Panc1 (cell line): ENCODE results near the gene KRTAP10-4. TPM values are rescaled to one million over a fixed set of nuclear protein-coding genes. Genes with fewer than 3 reads are reported as not detected.
"Not testable (repeated sequence)": the region's sequence is repeated elsewhere in the genome, so short reads cannot be mapped to it uniquely, and the experiment has no call there.

Experiments used
- ATAC-seq: fragments of 200-7000 bp; cut with Tn5 transposase; 2 replicates; pipeline ENCODE4 v1.9.1; 2020; ENCODE audit warnings: mild to moderate bottlenecking, moderate library complexity
- BruUV-seq: library from RNA; stranded (reverse); fragments of 400-500 nt; replicated peaks from 2 replicates; lab custom pipeline; 2021; lab: Mats Ljungman, UMichigan
- CTCF ChIA-PET: fragments of 300-600 bp; sonication (Branson Sonifier 250); formaldehyde crosslinking; loops from one replicate; lab custom pipeline; 2022; ENCODE audit warnings: antibody characterized with exemption; lab: Charles Lee
- POLR2A ChIA-PET: fragments of 300-600 bp; sonication (Branson Sonifier 250); formaldehyde crosslinking; loops from one replicate; lab custom pipeline; 2022; ENCODE audit warnings: antibody characterized with exemption; lab: Charles Lee
- DNase-seq: peaks from one replicate; pipeline ENCODE4 v3.0.0-alpha.2; 2010; ENCODE audit warnings: low read depth, low spot score
- H3K27ac ChIP-seq: 2 replicates; pipeline ENCODE4 v1.5.1; 2011; ENCODE audit warnings: mild to moderate bottlenecking, low read length, inconsistent platforms
- H3K27me3 ChIP-seq: fragments of 200-500 bp; sonication (Bioruptor generic); 2 replicates; pipeline ENCODE4 v1.6.0; 2014; ENCODE audit warnings: low read length, inconsistent platforms; ENCODE audit not compliant: control insufficient read depth, insufficient read depth
- H3K36me3 ChIP-seq: fragments of 200-500 bp; sonication (Bioruptor generic); 2 replicates; pipeline ENCODE4 v1.5.1; 2014; ENCODE audit warnings: inconsistent platforms, mild to moderate bottlenecking, low read length, moderate library complexity; ENCODE audit not compliant: control insufficient read depth, insufficient read depth
- H3K4me1 ChIP-seq: 2 replicates; pipeline ENCODE4 v1.5.1; 2011; ENCODE audit warnings: inconsistent platforms, mild to moderate bottlenecking, low read length, moderate library complexity; ENCODE audit not compliant: control insufficient read depth, insufficient read depth
- H3K4me3 ChIP-seq, 2 experiments: 2 replicates each; pipeline ENCODE4 v1.5.1; 2011 to 2012; ENCODE audit warnings: low read depth in 2 of 2, low read length in 2 of 2, mild to moderate bottlenecking in 2 of 2, inconsistent platforms in 1 of 2, moderate library complexity in 1 of 2
- H3K9me3 ChIP-seq: fragments of 200-500 bp; sonication (Bioruptor generic); 2 replicates; pipeline ENCODE4 v1.5.1; 2014; ENCODE audit warnings: low read depth, mild to moderate bottlenecking, inconsistent platforms, low read length, moderate library complexity; ENCODE audit not compliant: control insufficient read depth, insufficient read depth
- POLR2AphosphoS5 ChIP-seq: IDR thresholded peaks from 2 replicates; pipeline ENCODE4 v1.6.1; 2012; ENCODE audit warnings: mild to moderate bottlenecking, low read depth, low read length, moderate library complexity
- REST ChIP-seq, 2 experiments: IDR thresholded peaks; 2 replicates each; pipeline ENCODE4 v1.6.1; 2011 to 2012; ENCODE audit warnings: low read depth in 2 of 2, control low read depth in 1 of 2, low read length in 1 of 2, mild to moderate bottlenecking in 1 of 2, moderate library complexity in 1 of 2; ENCODE audit not compliant: insufficient read depth in 1 of 2
- SIN3A ChIP-seq: IDR thresholded peaks from 2 replicates; pipeline ENCODE4 v1.6.1; 2012; ENCODE audit warnings: low read depth, mild to moderate bottlenecking, low read length, moderate library complexity, borderline replicate concordance; ENCODE audit not compliant: insufficient read depth
- TCF7L2 ChIP-seq: IDR thresholded peaks from 2 replicates; pipeline ENCODE4 v1.6.1; 2011; ENCODE audit warnings: mild to moderate bottlenecking, low read depth, low read length, inconsistent platforms
- in situ Hi-C: cut with HindIII; loops from 2 replicates; pipeline ENCODE4 v1.10.0; 2016; ENCODE audit warnings: low sequenced_read_pairs, low pct_unique_long_range_greater_than_20kb
- intact Hi-C: fragments of 100-400 bp; cut with micrococcal nuclease; formaldehyde crosslinking; loops from one replicate; pipeline ENCODE4 v1.10.0; 2022; ENCODE audit not compliant: unreplicated experiment
- total RNA-seq: library from RNA; stranded (reverse); gene quantifications from one replicate; pipeline ENCODE4 v1.2.1, GENCODE V29; 2021; ENCODE audit not compliant: unreplicated experiment
- TF ChIP-seq, protein P1 (sequence below): fragments of 450-650 bp; IDR thresholded peaks from 2 replicates; pipeline ENCODE4 v1.5.1; 2017; ENCODE audit warnings: mild to moderate bottlenecking

The KRTAP10-4 gene
- total RNA-seq, 1 experiment from 2014 or later = not detected

- Histone ChIP-seq H3K27ac (no peak overlapping the region), H3K4me3 (no peak overlapping the region), H3K27me3 (no peaks in the 10 kb centered on the region), H3K9me3 (no peaks in the 10 kb centered on the region), H3K36me3 (no peaks in the 10 kb centered on the region), H3K4me1 (no peaks in the 10 kb centered on the region)
- ChIA-PET CTCF (no interaction called here), POLR2A (no interaction called here)
- no peak for TF ChIP-seq SIN3A
- no peak for TF ChIP-seq REST (IDR thresholded peaks at IDR 0.05; ENCODE audit: insufficient read depth in 1 of 2, low read depth in 2 of 2, low read length in 1 of 2)
- TF ChIP-seq TCF7L2 = no peak
- TF ChIP-seq POLR2AphosphoS5 = no peak
- TF ChIP-seq, protein P1, sequence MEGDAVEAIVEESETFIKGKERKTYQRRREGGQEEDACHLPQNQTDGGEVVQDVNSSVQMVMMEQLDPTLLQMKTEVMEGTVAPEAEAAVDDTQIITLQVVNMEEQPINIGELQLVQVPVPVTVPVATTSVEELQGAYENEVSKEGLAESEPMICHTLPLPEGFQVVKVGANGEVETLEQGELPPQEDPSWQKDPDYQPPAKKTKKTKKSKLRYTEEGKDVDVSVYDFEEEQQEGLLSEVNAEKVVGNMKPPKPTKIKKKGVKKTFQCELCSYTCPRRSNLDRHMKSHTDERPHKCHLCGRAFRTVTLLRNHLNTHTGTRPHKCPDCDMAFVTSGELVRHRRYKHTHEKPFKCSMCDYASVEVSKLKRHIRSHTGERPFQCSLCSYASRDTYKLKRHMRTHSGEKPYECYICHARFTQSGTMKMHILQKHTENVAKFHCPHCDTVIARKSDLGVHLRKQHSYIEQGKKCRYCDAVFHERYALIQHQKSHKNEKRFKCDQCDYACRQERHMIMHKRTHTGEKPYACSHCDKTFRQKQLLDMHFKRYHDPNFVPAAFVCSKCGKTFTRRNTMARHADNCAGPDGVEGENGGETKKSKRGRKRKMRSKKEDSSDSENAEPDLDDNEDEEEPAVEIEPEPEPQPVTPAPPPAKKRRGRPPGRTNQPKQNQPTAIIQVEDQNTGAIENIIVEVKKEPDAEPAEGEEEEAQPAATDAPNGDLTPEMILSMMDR = no peak
- intact Hi-C loops (no loop called here), in situ Hi-C loops (no loop called here)
- ATAC-seq (no peak), DNase-seq (no peak)
- BruUV-seq = no TSS peak
Measured at GRCh38 chr21:44557491-44558328, 15.8 kb upstream of the KRTAP10-4 start.

DNA sequence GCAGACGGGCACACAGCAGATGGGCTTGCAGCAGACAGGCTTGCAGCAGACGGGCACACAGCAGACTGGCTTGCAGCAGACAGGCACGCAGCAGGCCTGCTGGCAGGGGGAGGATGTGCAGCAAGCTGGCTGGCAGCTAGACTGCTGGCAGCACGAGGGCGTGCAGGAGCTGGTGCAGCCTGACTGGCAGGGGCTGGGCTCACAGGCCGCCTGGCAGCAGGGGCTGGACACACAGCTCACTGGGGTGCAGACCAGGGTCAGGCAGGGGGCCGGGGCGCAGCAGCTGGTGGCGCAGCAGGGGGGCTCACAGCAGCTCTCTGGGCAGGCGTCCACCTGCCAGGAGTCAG is 15.2 kb upstream of the KRTAP10-4 start:
- H3K27me3 ChIP-seq, H3K4me1 ChIP-seq, H3K4me3 ChIP-seq, CTCF ChIA-PET, BruUV-seq, intact Hi-C loops, H3K36me3 ChIP-seq, ATAC-seq, H3K9me3 ChIP-seq, in situ Hi-C loops, DNase-seq, POLR2A ChIA-PET, H3K27ac ChIP-seq: not testable (repeated sequence)

- intact Hi-C loops = no loop called here
- no peaks in the 10 kb centered on the region for H3K36me3 ChIP-seq
- ATAC-seq (no peak), DNase-seq (no peak)
- no TSS peak for BruUV-seq
- H3K9me3 ChIP-seq = no peaks in the 10 kb centered on the region
- H3K4me3 ChIP-seq = no peak within 1 kb of the TSS
- H3K27me3 ChIP-seq = no peaks in the 10 kb centered on the region
- CTCF ChIA-PET = no interaction called here
- POLR2A ChIA-PET = no interaction called here
- in situ Hi-C loops = no loop called here
- no peak within 1 kb of the TSS for H3K27ac ChIP-seq
- no peaks in the 10 kb centered on the region for H3K4me1 ChIP-seq
- TF ChIP-seq TCF7L2 (no peak), POLR2AphosphoS5 (no peak), SIN3A (no peak), REST (IDR thresholded peaks at IDR 0.05; ENCODE audit: insufficient read depth in 1 of 2, low read depth in 2 of 2, low read length in 1 of 2) (no peak)
- TF ChIP-seq, protein P1 = no peak
Measured at GRCh38 chr21:44558695-44559094, 14.8 kb upstream of the KRTAP10-4 start, which contains the start of gene KRTAP10-3. Gene KRTAP10-3, minus strand, starts transcription at chr21:44558795. Its CDS starts 80 bp downstream, at chr21:44558715.
